DOHH2 (cell line): ENCODE results near the gene FANCL.
"Not testable (repeated sequence)": the region's sequence is repeated elsewhere in the genome, so short reads cannot be mapped to it uniquely, and the experiment has no call there.

Source experiments
- CTCF ChIP-seq: fragments of 200-600 bp; sonication (generic); IDR thresholded peaks from one replicate; pipeline ENCODE4 v1.5.1; 2014; ENCODE audit warnings: antibody characterized with exemption, mild to moderate bottlenecking, low read depth, low read length; ENCODE audit not compliant: poor library complexity, severe bottlenecking
- EZH2phosphoT487 ChIP-seq: fragments of 200-600 bp; sonication (generic); IDR thresholded peaks from 2 replicates; pipeline ENCODE4 v1.6.1; 2017; ENCODE audit warnings: borderline replicate concordance, mild to moderate bottlenecking, antibody characterized with exemption, low read length, moderate library complexity, mixed read lengths

- not testable (repeated sequence) for TF ChIP-seq CTCF, EZH2phosphoT487
Observed at GRCh38 chr2:58251331-58252201, 10.4 kb upstream of the FANCL start.
